HG03520 (cell line): ENCODE results near the gene PRKX.
A peak's percentile ranks its signal among the peaks of the same experiment; 100 is the strongest.
"Not testable (repeated sequence)": the region's sequence is repeated elsewhere in the genome, so short reads cannot be mapped to it uniquely, and the experiment has no call there.

Experiments used
- ATAC-seq: cut with Tn5 transposase; IDR thresholded peaks from one replicate; pipeline ENCODE4 v1.9.1; 2021; ENCODE audit warnings: mild to moderate bottlenecking, moderate library complexity; ENCODE audit not compliant: unreplicated experiment

PRKX gene

DNA sequence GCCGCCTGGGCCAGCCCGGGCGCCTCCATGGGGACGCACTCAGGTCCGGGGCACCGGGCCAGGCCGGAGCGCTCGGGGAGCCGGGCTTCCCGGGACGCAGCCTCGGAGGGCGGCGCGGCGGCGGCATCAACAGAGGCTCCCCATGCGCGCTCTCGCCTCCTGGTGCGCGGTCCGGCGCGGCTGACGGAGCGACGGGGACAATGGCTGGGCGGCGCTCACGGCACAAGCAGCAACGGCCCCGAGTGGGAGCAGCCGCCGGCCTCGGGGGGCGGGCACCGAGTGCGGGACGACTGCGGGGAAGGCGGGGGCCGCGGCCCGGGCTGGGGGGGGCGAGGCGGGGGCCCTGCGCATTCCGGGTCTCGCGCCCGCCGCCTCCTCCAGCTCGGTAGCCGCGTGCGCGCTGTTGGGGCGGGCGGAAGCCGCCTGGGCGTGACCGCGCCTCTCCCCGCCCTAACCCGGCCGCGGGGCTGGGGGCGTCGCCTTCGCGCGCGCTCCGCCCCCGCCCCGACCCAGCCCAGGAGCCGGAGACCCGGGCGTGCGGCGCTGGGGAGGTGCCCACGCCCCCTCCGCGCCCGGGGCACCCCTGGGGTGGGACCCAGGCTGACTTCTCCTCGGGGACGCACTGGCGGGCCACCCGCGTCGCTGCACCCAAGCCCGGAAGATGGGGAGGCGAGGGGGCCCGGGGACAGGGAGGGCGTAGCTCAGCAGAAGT is at the start of gene PRKX:
PRKX (minus strand) TSS at position 425 of the 712 bp plus-strand sequence; CDS start at position 29, 396 bp downstream.
- ATAC-seq = peak; percentile 75

- no peak for ATAC-seq
These were observed 49.7 kb upstream of the PRKX start for GRCh38 chrX:3763111-3763510.

- no peak for ATAC-seq
These were observed 44.1 kb upstream of the PRKX start for GRCh38 chrX:3757510-3758025.

GRCh38 chrX:3748052-3748559 is 34.7 kb upstream of the PRKX start:
- no peak for ATAC-seq

- no peak for ATAC-seq
These were observed 30.5 kb upstream of the PRKX start for GRCh38 chrX:3743801-3744439.

DNA sequence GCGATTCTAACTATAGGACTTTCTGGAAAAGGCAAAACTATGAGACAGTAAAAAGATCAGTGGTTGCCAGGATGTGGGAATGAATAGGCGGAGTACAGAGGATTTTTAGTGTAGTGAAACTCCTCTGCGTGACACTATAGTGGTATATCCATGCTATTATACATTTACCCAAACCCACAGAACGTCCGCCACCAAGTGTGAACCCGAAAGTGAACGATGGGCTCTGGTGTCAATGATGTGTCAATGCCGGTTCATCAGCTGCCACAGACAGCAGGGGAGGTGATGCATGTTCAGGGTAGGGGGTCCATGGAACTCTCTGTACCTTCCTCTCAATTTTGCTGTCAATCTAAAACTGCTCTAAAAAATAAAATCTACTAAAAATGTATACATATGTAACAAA is 27.5 kb upstream of the PRKX start:
- ATAC-seq = not testable (repeated sequence)

DNA sequence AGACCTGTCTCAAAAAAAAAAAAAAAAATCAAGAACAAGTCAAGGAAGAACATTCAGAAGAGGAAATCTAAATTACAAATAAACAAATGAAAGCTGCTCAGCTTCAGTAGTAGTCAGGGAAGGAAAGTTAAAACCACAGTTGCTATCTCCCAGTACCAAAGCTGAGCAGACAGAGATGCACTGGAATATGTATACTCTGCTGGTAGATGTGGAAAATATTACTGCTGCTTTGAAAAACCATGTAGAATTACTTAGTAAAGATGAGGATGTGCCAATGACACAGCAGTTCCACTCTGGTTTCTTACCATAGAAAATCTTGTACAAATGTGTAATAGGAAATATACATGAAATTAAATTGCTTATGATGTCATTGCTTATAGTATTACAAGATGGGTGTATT is 25.1 kb upstream of the PRKX start:
- no peak for ATAC-seq

GRCh38 chrX:3736536-3736935 is 23.1 kb upstream of the PRKX start:
- not testable (repeated sequence) for ATAC-seq

DNA sequence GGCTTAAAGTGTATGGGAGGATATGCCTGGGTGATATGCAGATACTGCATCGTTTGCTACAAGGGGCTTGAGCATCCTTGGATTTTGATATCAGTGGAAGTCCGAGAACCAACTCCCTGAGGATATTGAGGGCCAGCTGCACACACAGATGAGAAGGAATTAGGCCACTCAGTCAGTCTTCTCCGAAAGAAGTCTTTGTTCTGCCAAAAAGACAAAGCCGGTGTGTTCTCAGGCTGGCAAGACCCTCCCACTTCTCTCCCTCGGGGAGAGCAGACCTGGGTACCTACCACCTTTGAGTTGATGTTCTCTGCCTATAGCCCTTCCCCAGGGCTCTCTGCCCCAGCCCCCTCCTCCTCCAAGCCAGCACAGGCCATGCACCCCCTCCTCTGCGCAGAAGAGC is 22.4 kb upstream of the PRKX start:
- not testable (repeated sequence) for ATAC-seq

GRCh38 chrX:3734456-3734855 is 21.0 kb upstream of the PRKX start:
- not testable (repeated sequence) for ATAC-seq

- ATAC-seq = no peak
These were observed 19.6 kb upstream of the PRKX start for GRCh38 chrX:3733043-3733430.

- not testable (repeated sequence) for ATAC-seq
These were observed 19.0 kb upstream of the PRKX start for GRCh38 chrX:3732326-3733042.

DNA sequence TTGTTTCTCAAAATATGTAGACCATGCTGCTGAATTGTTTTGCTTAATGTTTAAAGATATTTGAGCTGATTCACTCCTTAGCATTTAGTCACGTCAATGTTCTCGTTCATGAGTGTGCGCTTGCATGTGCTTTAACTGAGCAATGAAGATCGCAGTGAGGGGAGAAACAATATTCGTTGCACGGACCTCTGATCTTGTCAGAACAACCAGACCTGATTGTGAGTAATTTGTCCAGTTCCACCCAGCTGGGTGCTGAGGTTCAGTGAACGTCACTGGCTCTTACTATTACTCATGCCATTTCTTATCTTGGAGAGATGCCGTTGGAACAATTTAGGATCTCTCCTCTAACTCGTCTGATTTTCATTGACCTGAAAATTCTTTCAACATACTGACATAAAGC is 15.0 kb upstream of the PRKX start:
- no peak for ATAC-seq

DNA sequence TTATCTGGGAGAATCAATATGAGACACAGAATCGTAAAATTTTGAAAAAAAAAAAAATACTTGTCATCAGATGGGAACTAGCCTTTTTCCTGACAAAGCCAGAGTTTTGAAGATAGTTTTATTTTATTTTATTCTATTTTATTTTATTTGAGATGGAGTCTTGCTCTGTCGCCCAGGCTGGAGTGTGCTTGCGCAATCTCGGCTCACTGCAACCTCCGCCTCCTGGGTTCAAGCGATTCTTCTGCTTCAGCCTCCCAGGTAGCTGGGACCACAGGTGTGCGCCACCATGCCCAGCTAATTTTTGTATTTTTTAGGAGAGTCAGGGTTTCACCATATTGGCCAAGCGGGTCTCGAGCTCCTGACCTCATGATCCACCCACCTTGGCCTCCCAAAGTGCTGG is 10.0 kb upstream of the PRKX start:
- not testable (repeated sequence) for ATAC-seq

GRCh38 chrX:3717742-3718420 is 4.4 kb upstream of the PRKX start:
- no peak for ATAC-seq

DNA sequence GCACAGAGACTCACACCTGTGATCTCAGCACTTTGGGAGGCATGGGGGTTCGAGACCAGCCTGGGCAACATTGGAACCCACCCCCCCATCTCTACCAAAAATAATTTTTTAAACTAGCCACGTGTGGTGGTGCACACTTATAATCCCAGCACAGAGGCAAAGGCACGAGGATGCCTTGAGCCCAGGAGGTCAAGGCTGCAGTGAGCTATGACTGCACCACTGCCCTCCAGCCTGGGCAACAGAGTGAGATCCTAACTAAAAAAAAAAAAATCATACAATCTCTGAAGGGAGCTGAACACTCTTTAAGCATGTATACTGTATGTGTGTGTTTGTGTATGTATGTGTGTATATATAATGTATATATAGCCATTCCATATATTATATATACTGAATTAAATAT is 2.5 kb upstream of the PRKX start:
- no peak for ATAC-seq

DNA sequence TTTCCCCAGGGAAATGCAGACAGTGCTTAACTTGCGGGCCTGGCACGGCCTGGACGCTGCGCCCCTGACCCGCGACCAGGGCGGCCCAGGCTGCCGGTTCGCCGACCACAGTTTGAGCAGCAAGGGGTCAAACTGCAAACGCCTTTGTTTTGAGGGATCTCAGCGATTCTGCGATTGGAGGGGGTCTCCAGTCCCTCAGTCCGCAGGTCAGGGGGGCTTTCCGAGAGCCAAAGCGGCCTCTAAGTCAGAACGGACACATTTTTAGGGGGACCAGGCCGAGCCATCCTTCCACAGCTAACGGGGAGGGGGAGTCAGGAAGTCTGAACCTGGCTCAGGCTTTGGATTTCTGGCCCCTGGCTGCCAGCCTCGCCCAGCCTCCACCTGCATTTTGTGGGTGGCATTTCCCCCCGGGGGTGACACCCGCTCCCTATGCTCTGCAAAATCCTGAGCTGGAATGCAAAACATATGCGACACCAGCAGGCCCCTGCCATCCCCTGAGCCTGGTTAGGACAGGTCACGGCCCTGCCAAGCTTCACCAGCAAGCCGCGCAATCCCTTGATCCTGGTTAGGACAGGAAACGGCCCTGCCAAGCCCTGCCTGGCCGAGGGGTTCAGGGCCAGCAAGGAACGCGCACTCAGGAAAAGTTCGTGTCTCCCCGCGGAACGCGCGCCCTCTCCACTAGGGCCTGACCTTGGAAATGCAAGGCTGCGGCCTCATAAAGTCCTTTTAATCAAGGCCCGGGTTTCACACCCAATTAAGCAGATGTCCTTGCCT is 1.4 kb upstream of the PRKX start:
- ATAC-seq = not testable (repeated sequence)

DNA sequence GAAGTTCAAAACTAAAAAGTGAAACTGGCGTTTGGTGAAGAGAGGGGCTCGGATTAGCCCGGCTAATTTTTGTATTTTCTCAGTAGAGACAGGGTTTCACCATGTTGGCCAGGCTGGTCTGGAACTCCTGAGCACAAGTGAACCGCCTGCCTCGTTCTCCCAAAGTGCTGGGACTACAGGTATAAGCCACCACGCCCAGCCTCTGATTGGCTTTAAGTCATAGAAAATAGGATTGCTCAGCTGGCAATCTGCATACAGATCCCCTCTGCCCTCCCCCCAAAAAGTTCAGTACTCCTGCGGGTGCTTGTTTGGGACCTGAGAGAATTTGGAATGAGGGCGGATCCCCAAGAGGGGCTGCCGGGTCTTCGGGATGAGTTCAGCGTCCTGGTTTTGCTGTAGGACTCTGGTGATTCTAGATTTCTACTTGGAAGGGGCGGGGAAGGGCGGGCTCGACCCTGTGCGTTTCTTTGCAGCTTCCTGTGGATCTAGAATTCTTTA is 537 bp upstream of the PRKX start:
- ATAC-seq = no peak

- ATAC-seq = peak; percentile 21
These were observed 602 bp downstream of the PRKX start for GRCh38 chrX:3712870-3713224.
